ENCODE results near the gene RBM28.
A peak's percentile ranks its signal among the peaks of the same experiment; 100 is the strongest.

The RBM28 gene

GRCh38 chr7:128343554-128344430, at the start of gene RBM28:
RBM28 (minus strand) TSS chr7:128343908; CDS start chr7:128343793, 115 bp downstream.
- no peak for FAIRE-seq
- peak; percentile 90 for DNase-seq (ENCODE audit: insufficient read length, low spot score)
- peak; percentile 95 for TF ChIP-seq POLR2A (IDR thresholded peaks at IDR 0.05; ENCODE audit: low read depth, low read length)

GRCh38 chr7:128392446-128393327, 49.0 kb upstream of the RBM28 start:
- DNase-seq (ENCODE audit: insufficient read length, low spot score) (no peak), FAIRE-seq (no peak)
- no peak for TF ChIP-seq POLR2A (IDR thresholded peaks at IDR 0.05; ENCODE audit: low read depth, low read length)

GRCh38 chr7:128391805-128392204, 48.1 kb upstream of the RBM28 start:
- DNase-seq (ENCODE audit: insufficient read length, low spot score) (no peak), FAIRE-seq (no peak)

GRCh38 chr7:128390871-128391565, 47.3 kb upstream of the RBM28 start:
- FAIRE-seq = no peak
- TF ChIP-seq POLR2A (IDR thresholded peaks at IDR 0.05; ENCODE audit: low read depth, low read length) = no peak
- no peak for DNase-seq (ENCODE audit: insufficient read length, low spot score)

More at GRCh38 chr7:128391805-128392204, 48.1 kb upstream of the RBM28 start:
- TF ChIP-seq POLR2A (IDR thresholded peaks at IDR 0.05; ENCODE audit: low read depth, low read length) = no peak

- DNase-seq (ENCODE audit: insufficient read length, low spot score) = no peak
- FAIRE-seq = no peak
Measured at GRCh38 chr7:128389618-128390329, 46.1 kb upstream of the RBM28 start.

GRCh38 chr7:128389085-128389617, 45.4 kb upstream of the RBM28 start:
- no peak for FAIRE-seq
- no peak for DNase-seq (ENCODE audit: insufficient read length, low spot score)
- no peak for TF ChIP-seq POLR2A (IDR thresholded peaks at IDR 0.05; ENCODE audit: low read depth, low read length)

More at GRCh38 chr7:128389618-128390329, 46.1 kb upstream of the RBM28 start:
- TF ChIP-seq POLR2A (IDR thresholded peaks at IDR 0.05; ENCODE audit: low read depth, low read length) = no peak

- no peak for DNase-seq (ENCODE audit: insufficient read length, low spot score)
- no peak for FAIRE-seq
Measured at GRCh38 chr7:128388145-128388485, 44.4 kb upstream of the RBM28 start.

GRCh38 chr7:128387216-128388144, 43.8 kb upstream of the RBM28 start:
- DNase-seq (ENCODE audit: insufficient read length, low spot score) (peak; percentile 88), FAIRE-seq (no peak)
- TF ChIP-seq POLR2A (IDR thresholded peaks at IDR 0.05; ENCODE audit: low read depth, low read length) = no peak

More at GRCh38 chr7:128388145-128388485, 44.4 kb upstream of the RBM28 start:
- TF ChIP-seq POLR2A (IDR thresholded peaks at IDR 0.05; ENCODE audit: low read depth, low read length) = no peak

GRCh38 chr7:128385988-128386925, 42.5 kb upstream of the RBM28 start:
- DNase-seq (ENCODE audit: insufficient read length, low spot score) = no peak
- TF ChIP-seq POLR2A (IDR thresholded peaks at IDR 0.05; ENCODE audit: low read depth, low read length) = no peak
- no peak for FAIRE-seq

GRCh38 chr7:128384726-128385125, 41.0 kb upstream of the RBM28 start:
- DNase-seq (ENCODE audit: insufficient read length, low spot score) (no peak), FAIRE-seq (no peak)
- TF ChIP-seq POLR2A (IDR thresholded peaks at IDR 0.05; ENCODE audit: low read depth, low read length) = no peak

GRCh38 chr7:128383776-128384175, 40.1 kb upstream of the RBM28 start:
- DNase-seq (ENCODE audit: insufficient read length, low spot score) (peak; percentile 63), FAIRE-seq (no peak)
- no peak for TF ChIP-seq POLR2A (IDR thresholded peaks at IDR 0.05; ENCODE audit: low read depth, low read length)

Data from H54 (cell line).